NT2/D1 (cell line): ENCODE measurements around the gene ATMIN.

Source experiments
- SUZ12 ChIP-seq: IDR thresholded peaks from 2 replicates; pipeline ENCODE4 v1.6.1; 2011; ENCODE audit not compliant: insufficient read length, insufficient read depth; ENCODE audit errors: extremely low read depth
- YY1 ChIP-seq: IDR thresholded peaks from 2 replicates; pipeline ENCODE4 v1.6.1; 2011; ENCODE audit not compliant: insufficient read length, insufficient read depth
- ZNF274 ChIP-seq: IDR thresholded peaks from 2 replicates; pipeline ENCODE4 v1.6.1; 2011; ENCODE audit warnings: mild to moderate bottlenecking, low read depth, low read length

GRCh38 chr16:80989801-80990200, 45.8 kb upstream of the ATMIN start:
- TF ChIP-seq YY1 = no peak
- no peak for TF ChIP-seq ZNF274
- no peak for TF ChIP-seq SUZ12
